Sigmoid colon (tissue), 7 donors: Measurements from ENCODE around the gene PARD3. TPM values are rescaled to one million over a fixed set of nuclear protein-coding genes. Genes with fewer than 3 reads are reported as not detected.
"Not testable (repeated sequence)": the region's sequence is repeated elsewhere in the genome, so short reads cannot be mapped to it uniquely, and the experiment has no call there.

Experiments
- DNase-seq: peaks from one replicate; pipeline ENCODE4 v3.0.0-alpha.2; 2019
- H3K27ac ChIP-seq, 4 donors: fragments of 200-600 bp; sonication (generic); one replicate each; pipeline ENCODE4 v1.5.1; 2016 to 2019; ENCODE audit warnings: mild to moderate bottlenecking in 1 of 4
- H3K27me3 ChIP-seq, 3 donors: fragments of 200-600 bp; sonication (generic); one replicate each; pipeline ENCODE4 v1.5.1; 2019; ENCODE audit warnings: mild to moderate bottlenecking in 1 of 3
- H3K36me3 ChIP-seq, 4 donors: fragments of 200-600 bp; sonication (generic); one replicate each; pipeline ENCODE4 v1.5.1; 2016 to 2019
- H3K4me1 ChIP-seq, 4 donors: fragments of 200-600 bp; sonication (generic); one replicate each; pipeline ENCODE4 v1.5.1; 2017 to 2019
- H3K4me3 ChIP-seq, 4 donors: fragments of 200-600 bp; sonication (generic); one replicate each; pipeline ENCODE4 v1.5.1; 2017 to 2019; ENCODE audit warnings: mild to moderate bottlenecking in 2 of 4, moderate library complexity in 1 of 4
- H3K9me3 ChIP-seq, 4 donors: fragments of 200-600 bp in 3 of 4; sonication (generic) in 3 of 4; one replicate each; pipeline versions ENCODE4 v1.5.1 to v1.6.1; 2013 to 2019
- CTCF ChIP-seq, 4 experiments: fragments of 450-650 bp in 3 of 4; fragments of 200-600 bp in 1 of 4; IDR thresholded peaks; one replicate each; pipeline ENCODE4 v1.5.1; 2016 to 2019; ENCODE audit warnings: antibody characterized with exemption in 4 of 4, mild to moderate bottlenecking in 3 of 4, moderate library complexity in 2 of 4
- EP300 ChIP-seq, 4 donors: sonication (generic); formaldehyde crosslinking; IDR thresholded peaks; one replicate each; pipeline ENCODE4 v1.6.1; 2017; ENCODE audit warnings: antibody characterized with exemption in 4 of 4
- POLR2A ChIP-seq, 2 donors: fragments of 450-650 bp; IDR thresholded peaks; one replicate each; pipeline ENCODE4 v1.6.1; 2016; ENCODE audit warnings: antibody characterized with exemption in 2 of 2, mild to moderate bottlenecking in 2 of 2, moderate library complexity in 2 of 2
- POLR2AphosphoS5 ChIP-seq, 4 donors: sonication (generic); formaldehyde crosslinking; IDR thresholded peaks; one replicate each; pipeline ENCODE4 v1.6.1; 2017; ENCODE audit warnings: antibody characterized with exemption in 4 of 4
- WGBS, 2 donors: extraction: QIAGEN DNeasy Blood & Tissue Kit; methylation state at CpG; one replicate each; pipeline ENCODE4 v1.1.7; 2013; 5-methylcytosine and 5-hydroxymethylcytosine counted together
- intact Hi-C: fragments of 100-400 bp; cut with DNase I; formaldehyde crosslinking; loops from one replicate; pipeline ENCODE4 v1.15.1; 2023
- polyA plus RNA-seq, 3 donors: library from polyadenylated mRNA; stranded (reverse); fragments of 200-250 nt; gene quantifications; one replicate each; pipeline ENCODE4 v1.2.3, GENCODE V29; 2013
- total RNA-seq, 4 donors: library from RNA; depleted of rRNA; stranded (reverse); fragments of >200 nt; gene quantifications; one replicate each; pipeline ENCODE4 v1.1.0, GENCODE V29; 2016
- donor health status: healthy with polysubstance abuse.
- donor health status: Bipolar disorder and iron deficiency.
- donor health status: healthy.

PARD3 gene
- total and polyA plus RNA-seq, 7 donors = 17.5 to 96.4 (median 75.9) TPM

- TF ChIP-seq POLR2A (IDR thresholded peaks at IDR 0.05) (no peak), EP300 (IDR thresholded peaks at IDR 0.05) (no peak), CTCF (IDR thresholded peaks at IDR 0.05) (no peak), POLR2AphosphoS5 (IDR thresholded peaks at IDR 0.05) (no peak)
- intact Hi-C loops = no loop called here
- peak overlapping the region in 1 of 4 donors; percentile 72 for H3K27ac ChIP-seq
- no peak for DNase-seq
- no peaks in the 10 kb centered on the region for H3K36me3 ChIP-seq
- 83 to 87% methylated on average over 6 of the region's 6 CpGs for WGBS, 2 donors
- no peak overlapping the region for H3K4me3 ChIP-seq
- H3K4me1 ChIP-seq = peaks cover 0 to 79% (median 72%) of the 10 kb centered on the region in 4 donors
- no peaks in the 10 kb centered on the region for H3K9me3 ChIP-seq
- H3K27me3 ChIP-seq = no peaks in the 10 kb centered on the region
Observed at GRCh38 chr10:34701194-34701593, 113.9 kb downstream of the PARD3 start.

- intact Hi-C loops, H3K27me3 ChIP-seq, H3K4me3 ChIP-seq, H3K9me3 ChIP-seq, H3K27ac ChIP-seq, H3K36me3 ChIP-seq, DNase-seq: not testable (repeated sequence)
- peaks cover 0 to 77% (median 70%) of the 10 kb centered on the region in 4 donors for H3K4me1 ChIP-seq
- 86 to 90% methylated on average over 5 of the region's 5 CpGs for WGBS, 2 donors
Observed at GRCh38 chr10:34700752-34701151, 114.3 kb downstream of the PARD3 start.

GRCh38 chr10:34699904-34700517 is 115.1 kb downstream of the PARD3 start:
- WGBS, 2 donors = 29 to 76% methylated on average over 4 of the region's 4 CpGs
- peaks cover 0 to 7% (median 0%) of the 10 kb centered on the region in 4 donors for H3K36me3 ChIP-seq
- H3K4me3 ChIP-seq = no peak overlapping the region
- H3K4me1 ChIP-seq = peaks cover 0 to 74% (median 63%) of the 10 kb centered on the region in 4 donors
- no peaks in the 10 kb centered on the region for H3K9me3 ChIP-seq
- no peak overlapping the region for H3K27ac ChIP-seq
- intact Hi-C loops = no loop called here
- no peaks in the 10 kb centered on the region for H3K27me3 ChIP-seq
- DNase-seq = no peak
- TF ChIP-seq POLR2AphosphoS5 (IDR thresholded peaks at IDR 0.05) (no peak), EP300 (IDR thresholded peaks at IDR 0.05) (no peak), CTCF (IDR thresholded peaks at IDR 0.05) (no peak), POLR2A (IDR thresholded peaks at IDR 0.05) (no peak)

- DNase-seq = no peak
- H3K27ac ChIP-seq = no peak overlapping the region
- H3K9me3 ChIP-seq = no peaks in the 10 kb centered on the region
- no peaks in the 10 kb centered on the region for H3K27me3 ChIP-seq
- intact Hi-C loops = no loop called here
- WGBS, 2 donors = 49 to 80% methylated on average over 3 of the region's 3 CpGs
- peaks cover 0 to 7% (median 0%) of the 10 kb centered on the region in 4 donors for H3K36me3 ChIP-seq
- H3K4me3 ChIP-seq = no peak overlapping the region
- TF ChIP-seq EP300 (IDR thresholded peaks at IDR 0.05) (no peak), POLR2A (IDR thresholded peaks at IDR 0.05) (no peak), POLR2AphosphoS5 (IDR thresholded peaks at IDR 0.05) (no peak), CTCF (IDR thresholded peaks at IDR 0.05) (no peak)
- peaks cover 0 to 63% (median 55%) of the 10 kb centered on the region in 4 donors for H3K4me1 ChIP-seq
Observed at GRCh38 chr10:34698979-34699378, 116.1 kb downstream of the PARD3 start.

- 95 to 97% methylated on average over 4 of the region's 4 CpGs for WGBS, 2 donors
- no peak overlapping the region for H3K4me3 ChIP-seq
- H3K9me3 ChIP-seq = no peaks in the 10 kb centered on the region
- TF ChIP-seq CTCF (IDR thresholded peaks at IDR 0.05) = no peak
- no peak for TF ChIP-seq POLR2AphosphoS5 (IDR thresholded peaks at IDR 0.05)
- no peak for TF ChIP-seq EP300 (IDR thresholded peaks at IDR 0.05)
- no peak for TF ChIP-seq POLR2A (IDR thresholded peaks at IDR 0.05)
- intact Hi-C loops = no loop called here
- no peak for DNase-seq
- H3K4me1 ChIP-seq = peaks cover 0 to 57% (median 50%) of the 10 kb centered on the region in 4 donors
- H3K27me3 ChIP-seq = no peaks in the 10 kb centered on the region
- no peak overlapping the region for H3K27ac ChIP-seq
- H3K36me3 ChIP-seq = peaks cover 0 to 7% (median 0%) of the 10 kb centered on the region in 4 donors
Observed at GRCh38 chr10:34698248-34698831, 116.8 kb downstream of the PARD3 start.
